Esophagus muscularis mucosa (tissue), 4 donors: Measurements from ENCODE around the gene PGAM5. TPM values are rescaled to one million over a fixed set of nuclear protein-coding genes. Genes with fewer than 3 reads are reported as not detected.

Source experiments
- DNase-seq: peaks from one replicate; pipeline ENCODE4 v3.0.0-alpha.2; 2017; ENCODE audit errors: extremely low spot score
- H3K27ac ChIP-seq, 4 donors: fragments of 200-600 bp; sonication (generic); replicated peaks in 1 of 4; 1 replicate in 3 of 4; 2 replicates in 1 of 4; pipeline ENCODE4 v1.5.1; 2016 to 2019; ENCODE audit warnings: mild to moderate bottlenecking in 1 of 4
- H3K27me3 ChIP-seq, 4 donors: fragments of 200-600 bp; sonication (generic); one replicate each; pipeline versions ENCODE4 v1.5.1 to v1.6.0; 2016 to 2019
- H3K36me3 ChIP-seq, 4 donors: fragments of 200-600 bp; sonication (generic); one replicate each; pipeline ENCODE4 v1.5.1; 2016 to 2019
- H3K4me1 ChIP-seq, 4 donors: fragments of 200-600 bp; sonication (generic); one replicate each; pipeline ENCODE4 v1.5.1; 2016 to 2019
- H3K4me3 ChIP-seq, 4 donors: fragments of 200-600 bp; sonication (generic); 1 replicate in 2 of 4; 2 replicates in 2 of 4; pipeline ENCODE4 v1.5.1; 2016 to 2019; ENCODE audit warnings: mild to moderate bottlenecking in 4 of 4, moderate library complexity in 1 of 4
- H3K9me3 ChIP-seq, 4 donors: fragments of 200-600 bp; sonication (generic); 1 replicate in 3 of 4; 2 replicates in 1 of 4; pipeline ENCODE4 v1.5.1; 2016 to 2019
- EP300 ChIP-seq: sonication (generic); formaldehyde crosslinking; IDR thresholded peaks from one replicate; pipeline ENCODE4 v1.6.1; 2017; ENCODE audit warnings: antibody characterized with exemption
- POLR2A ChIP-seq: fragments of 450-650 bp; IDR thresholded peaks from one replicate; pipeline ENCODE4 v1.6.1; 2017; ENCODE audit warnings: antibody characterized with exemption, moderate library complexity, mild to moderate bottlenecking, low read depth
- POLR2AphosphoS5 ChIP-seq, 2 donors: sonication (generic); formaldehyde crosslinking; IDR thresholded peaks; one replicate each; pipeline ENCODE4 v1.6.1; 2017; ENCODE audit warnings: antibody characterized with exemption in 2 of 2
- WGBS: methylation state at CpG from one replicate; pipeline ENCODE4 v1.1.5; 2018; 5-methylcytosine and 5-hydroxymethylcytosine counted together
- intact Hi-C: fragments of 100-400 bp; cut with DNase I; formaldehyde crosslinking; loops from one replicate; pipeline ENCODE4 v1.15.1; 2023
- small RNA-seq, 3 donors: library from RNA; depleted of rRNA; stranded (forward); fragments of <200 nt; gene quantifications; one replicate each; pipeline ENCODE3, GENCODE V24; 2016
- total RNA-seq, 4 donors: library from RNA; depleted of rRNA; stranded (reverse); fragments of >200 nt; gene quantifications; one replicate each; pipeline versions ENCODE4 v1.1.0 to v1.2.1, GENCODE V29; 2016
- TF ChIP-seq, protein P1 (sequence below), 3 experiments: fragments of 200-600 bp in 2 of 3; fragments of 450-650 bp in 1 of 3; sonication (generic) in 2 of 3; IDR thresholded peaks; one replicate each; pipeline ENCODE4 v1.5.1; 2017 to 2019; ENCODE audit warnings: antibody characterized with exemption in 3 of 3, mild to moderate bottlenecking in 2 of 3, moderate library complexity in 1 of 3

The PGAM5 gene
- total RNA-seq, 4 donors from 2014 or later = 19.9 to 37.0 (median 26.9) TPM

DNA sequence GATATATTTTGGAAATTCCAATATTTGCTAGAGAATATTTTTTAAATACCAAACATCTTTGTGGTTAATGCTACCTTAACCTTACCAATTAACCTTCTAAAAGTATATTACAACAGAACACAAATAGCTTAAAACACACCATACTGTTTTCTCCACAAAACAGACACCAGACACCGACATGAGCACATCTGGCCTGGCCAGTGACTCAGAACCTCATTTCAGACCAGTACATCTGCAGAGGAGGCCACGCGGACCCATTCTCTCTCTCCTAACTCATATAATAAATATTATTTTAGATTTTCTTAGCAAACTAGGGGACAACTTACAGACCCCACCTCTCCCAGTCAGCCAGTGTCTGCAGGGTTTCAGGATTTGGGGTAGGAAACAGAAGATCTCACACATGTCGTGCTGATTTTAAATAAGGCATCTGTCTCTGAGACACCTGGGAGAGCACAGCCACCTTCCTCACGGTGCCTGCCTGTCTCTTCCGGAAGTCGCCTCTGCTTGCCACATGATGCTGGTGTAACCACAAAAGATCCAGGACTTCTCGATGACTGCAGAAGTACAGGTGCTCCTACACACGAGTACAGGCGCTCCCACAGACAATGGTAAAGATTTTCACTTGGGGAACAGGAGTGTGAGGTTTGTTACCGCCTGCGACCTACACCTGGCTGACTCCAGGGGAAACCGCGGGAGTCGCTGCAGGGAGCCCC lies 60.6 kb downstream of the PGAM5 start:
- H3K27ac ChIP-seq = no peak overlapping the region
- peaks cover 12 to 41% (median 23%) of the 10 kb centered on the region in 4 donors for H3K4me1 ChIP-seq
- no peaks in the 10 kb centered on the region for H3K27me3 ChIP-seq
- H3K9me3 ChIP-seq = no peaks in the 10 kb centered on the region
- intact Hi-C loops = no loop called here
- TF ChIP-seq EP300 (no peak), POLR2AphosphoS5 (IDR thresholded peaks at IDR 0.05) (no peak), POLR2A (no peak)
- TF ChIP-seq, protein P1, sequence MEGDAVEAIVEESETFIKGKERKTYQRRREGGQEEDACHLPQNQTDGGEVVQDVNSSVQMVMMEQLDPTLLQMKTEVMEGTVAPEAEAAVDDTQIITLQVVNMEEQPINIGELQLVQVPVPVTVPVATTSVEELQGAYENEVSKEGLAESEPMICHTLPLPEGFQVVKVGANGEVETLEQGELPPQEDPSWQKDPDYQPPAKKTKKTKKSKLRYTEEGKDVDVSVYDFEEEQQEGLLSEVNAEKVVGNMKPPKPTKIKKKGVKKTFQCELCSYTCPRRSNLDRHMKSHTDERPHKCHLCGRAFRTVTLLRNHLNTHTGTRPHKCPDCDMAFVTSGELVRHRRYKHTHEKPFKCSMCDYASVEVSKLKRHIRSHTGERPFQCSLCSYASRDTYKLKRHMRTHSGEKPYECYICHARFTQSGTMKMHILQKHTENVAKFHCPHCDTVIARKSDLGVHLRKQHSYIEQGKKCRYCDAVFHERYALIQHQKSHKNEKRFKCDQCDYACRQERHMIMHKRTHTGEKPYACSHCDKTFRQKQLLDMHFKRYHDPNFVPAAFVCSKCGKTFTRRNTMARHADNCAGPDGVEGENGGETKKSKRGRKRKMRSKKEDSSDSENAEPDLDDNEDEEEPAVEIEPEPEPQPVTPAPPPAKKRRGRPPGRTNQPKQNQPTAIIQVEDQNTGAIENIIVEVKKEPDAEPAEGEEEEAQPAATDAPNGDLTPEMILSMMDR (IDR thresholded peaks at IDR 0.05) = no peak
- H3K36me3 ChIP-seq = peaks cover 32 to 69% (median 53%) of the 10 kb centered on the region in 4 donors
- H3K4me3 ChIP-seq = no peak overlapping the region
- no peak for DNase-seq
- 78% methylated on average over 12 of the region's 15 CpGs for WGBS

Small RNA genes lying within 50 kb of the gene (small RNA-seq; reads per million reads assigned to genes)
- gene RNA5SP379 = 0 reads per million in 3 donors

Other genes with a start within 250 kb of the PGAM5 start
- gene FBRSL1, start 220.7 kb upstream of the PGAM5 start, total RNA-seq = 10 to 100 TPM; 14.4 to 28.1 (median 18.5) TPM
- not detected for gene LRCOL1, start 100.3 kb upstream of the PGAM5 start, total RNA-seq
- 1 to 10 TPM; 1.7 to 4.1 (median 3.7) TPM for gene P2RX2, start 92.1 kb upstream of the PGAM5 start, total RNA-seq
- gene POLE, start 23.5 kb upstream of the PGAM5 start, total RNA-seq = 10 to 100 TPM; 17.2 to 32.4 (median 24.8) TPM
- 10 to 100 TPM; 39.7 to 68.4 (median 55.8) TPM for gene PXMP2, start 23.3 kb upstream of the PGAM5 start, total RNA-seq
- 10 to 100 TPM; 40.2 to 47.2 (median 45.4) TPM for gene ANKLE2, start 51.0 kb downstream of the PGAM5 start, total RNA-seq
- gene GOLGA3, start 118.0 kb downstream of the PGAM5 start, total RNA-seq = 100 to 1,000 TPM in 2 of 4 donors, 10 to 100 TPM in 2; 72.3 to 123 (median 93.4) TPM
- 10 to 100 TPM; 35.7 to 41.7 (median 40.0) TPM for gene CHFR, start 176.8 kb downstream of the PGAM5 start, total RNA-seq
- 1 to 10 TPM; 5.5 to 9.0 (median 6.1) TPM for gene ZNF605, start 245.5 kb downstream of the PGAM5 start, total RNA-seq